NCI-H524 treated with DMSO at 0.1 percent for 48 hours (cell line): ENCODE measurements around the gene CASP7.

Experiments used
- DNase-seq: peaks from one replicate; lab custom pipeline; 2025; lab: John Stamatoyannopoulos, UW

The CASP7 gene

DNA sequence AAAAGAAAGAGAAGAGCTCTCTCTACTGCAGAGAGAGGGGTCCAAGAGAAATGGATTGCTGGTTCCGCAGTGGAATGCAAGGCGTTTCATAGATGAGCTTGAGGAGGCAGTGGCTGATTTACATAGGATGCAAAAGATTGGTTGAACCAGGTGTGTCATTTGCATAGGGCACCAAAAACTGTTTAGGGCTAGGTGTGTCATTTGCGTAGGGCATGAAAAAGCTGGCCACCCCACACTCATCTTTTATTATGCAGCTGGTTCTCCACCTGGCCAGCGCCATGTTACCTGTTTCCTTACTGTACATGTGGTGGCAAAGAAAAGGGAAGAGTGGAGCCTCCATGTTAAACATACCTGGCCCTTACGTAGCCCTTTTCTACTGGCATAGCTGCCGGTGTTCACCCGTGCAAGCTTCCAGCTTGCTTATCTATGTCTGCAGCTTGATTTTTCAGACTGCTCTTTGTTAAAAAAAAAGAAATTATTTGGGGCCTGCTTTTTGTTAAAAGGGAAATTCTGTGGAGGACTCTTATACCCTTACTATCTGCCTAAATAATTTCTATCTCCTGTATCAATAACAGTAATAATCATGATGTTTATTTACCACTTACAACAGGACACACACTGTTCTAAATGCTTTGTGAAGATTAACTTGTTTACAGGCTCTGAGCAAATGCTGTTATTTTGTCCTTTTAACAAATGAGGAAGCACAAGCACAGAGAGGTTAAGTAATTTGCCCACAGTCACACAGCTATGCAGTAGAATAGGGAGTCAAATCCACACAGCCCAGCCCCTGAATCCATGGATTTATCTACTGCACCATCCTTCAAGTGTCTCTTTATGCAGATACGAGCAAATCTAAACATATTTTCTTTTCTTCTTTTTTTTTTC lies 33.3 kb downstream of the CASP7 start:
- no peak for DNase-seq

DNA sequence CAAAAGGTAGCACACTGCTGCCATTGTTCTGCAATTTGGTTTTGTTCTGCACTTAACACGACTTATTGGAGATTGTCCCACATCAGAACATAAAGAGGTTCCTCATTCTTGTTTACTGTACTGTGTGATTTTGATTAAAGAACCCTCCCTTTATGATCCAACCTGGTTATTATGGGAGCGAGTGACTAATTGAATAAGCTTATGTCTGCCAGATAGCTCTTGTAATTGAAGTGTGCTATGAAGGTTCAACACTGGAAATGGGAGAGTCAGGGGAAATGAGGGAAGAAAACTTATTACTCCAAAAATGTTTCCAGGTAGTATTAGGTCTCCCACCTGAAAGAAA lies 33.9 kb downstream of the CASP7 start:
- DNase-seq: no peak

DNA sequence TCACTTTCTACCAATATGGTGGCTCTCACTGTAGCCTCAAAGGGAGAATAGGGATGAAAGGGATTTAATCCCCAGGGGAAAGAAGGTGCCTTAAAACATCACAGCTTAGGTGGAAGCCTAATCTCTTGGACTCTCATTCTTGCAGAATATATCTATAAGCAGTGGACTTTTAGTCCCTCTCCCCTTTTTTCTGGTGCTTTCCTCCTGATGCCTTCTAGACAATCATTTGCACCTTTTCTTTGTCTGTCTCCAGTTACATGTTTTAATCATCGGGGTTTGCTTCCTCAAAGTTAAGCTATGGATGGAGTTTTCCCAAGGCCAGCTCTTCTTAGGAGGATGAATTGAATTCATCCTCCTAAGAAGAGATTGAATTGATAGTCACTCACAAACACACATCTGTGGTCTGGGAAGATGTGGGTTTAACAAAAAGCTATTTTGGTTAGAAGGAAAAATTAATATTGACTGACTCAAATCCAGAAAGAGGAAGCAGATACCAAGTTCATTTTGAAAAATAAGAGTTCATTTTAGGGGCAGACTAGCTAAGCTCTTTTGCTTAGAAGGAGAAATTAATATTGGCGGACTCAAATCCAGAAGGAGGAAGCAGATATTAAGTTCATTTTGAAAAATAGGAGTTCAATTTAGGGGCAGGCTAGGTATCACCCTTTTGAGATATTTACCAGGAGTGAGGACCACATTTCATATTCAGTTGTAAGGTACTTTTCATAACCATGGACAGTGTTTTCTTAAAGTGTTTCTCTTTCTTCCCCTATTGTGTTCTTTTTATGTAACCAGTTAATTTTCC lies 36.6 kb downstream of the CASP7 start:
- no peak for DNase-seq

DNA sequence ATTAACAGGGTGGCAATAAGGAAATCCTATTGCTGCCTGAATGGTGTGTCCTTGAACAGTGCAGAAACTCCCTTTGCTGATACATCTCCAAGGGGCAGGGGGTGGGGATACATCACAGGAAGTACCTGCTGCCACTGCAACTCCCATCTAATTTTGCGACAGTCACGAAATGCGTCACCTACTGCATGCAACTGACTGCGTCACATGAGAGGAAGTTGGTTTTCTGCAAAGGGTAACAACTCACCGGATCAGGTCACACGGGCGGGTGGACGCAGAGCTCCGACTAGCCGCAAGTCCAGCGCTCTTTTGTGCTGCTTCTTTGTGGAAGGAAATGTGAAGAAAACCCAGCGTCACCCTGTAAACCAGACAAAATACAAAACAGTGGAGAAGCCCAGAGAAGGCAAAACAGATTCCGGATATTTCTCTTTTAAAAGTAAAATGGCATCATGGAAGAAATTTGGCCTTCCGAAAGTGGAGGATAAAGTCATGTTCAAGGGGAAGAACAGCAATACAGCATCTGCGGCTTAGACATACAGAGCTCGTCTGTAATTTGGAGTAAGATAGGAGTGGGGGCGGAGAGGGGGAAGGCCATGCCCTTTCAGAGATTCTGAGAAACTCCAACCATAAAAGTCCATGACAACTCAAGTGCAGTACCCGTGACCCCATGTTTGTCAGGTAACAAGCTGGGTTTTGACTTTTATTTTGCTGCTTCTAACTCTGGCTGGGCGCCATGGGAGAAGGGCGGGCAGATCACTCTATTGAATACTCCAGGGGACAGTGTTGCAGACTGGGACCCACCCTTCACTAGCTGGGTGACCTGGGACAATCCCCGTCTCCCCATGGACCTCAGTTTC lies 39.5 kb downstream of the CASP7 start:
- DNase-seq: no peak

DNA sequence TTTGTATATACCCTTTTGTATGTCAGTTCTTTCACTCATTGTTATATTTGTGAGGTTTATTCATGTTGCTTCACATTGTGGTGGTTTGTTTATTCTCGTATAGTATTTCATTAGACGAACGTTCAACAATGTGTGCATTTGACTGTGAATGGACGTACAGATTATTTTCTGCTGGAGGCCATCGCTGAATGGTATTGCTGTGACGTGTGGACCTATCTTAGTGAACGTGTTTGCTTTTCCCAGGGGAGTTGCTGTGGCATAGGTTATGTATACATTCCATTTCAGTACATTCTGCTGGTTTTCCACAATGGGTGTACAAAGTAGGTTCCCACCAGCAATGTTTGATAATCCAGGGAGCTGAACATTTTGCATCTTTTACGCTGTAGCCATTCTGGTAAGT lies 40.7 kb downstream of the CASP7 start:
- no peak for DNase-seq

DNA sequence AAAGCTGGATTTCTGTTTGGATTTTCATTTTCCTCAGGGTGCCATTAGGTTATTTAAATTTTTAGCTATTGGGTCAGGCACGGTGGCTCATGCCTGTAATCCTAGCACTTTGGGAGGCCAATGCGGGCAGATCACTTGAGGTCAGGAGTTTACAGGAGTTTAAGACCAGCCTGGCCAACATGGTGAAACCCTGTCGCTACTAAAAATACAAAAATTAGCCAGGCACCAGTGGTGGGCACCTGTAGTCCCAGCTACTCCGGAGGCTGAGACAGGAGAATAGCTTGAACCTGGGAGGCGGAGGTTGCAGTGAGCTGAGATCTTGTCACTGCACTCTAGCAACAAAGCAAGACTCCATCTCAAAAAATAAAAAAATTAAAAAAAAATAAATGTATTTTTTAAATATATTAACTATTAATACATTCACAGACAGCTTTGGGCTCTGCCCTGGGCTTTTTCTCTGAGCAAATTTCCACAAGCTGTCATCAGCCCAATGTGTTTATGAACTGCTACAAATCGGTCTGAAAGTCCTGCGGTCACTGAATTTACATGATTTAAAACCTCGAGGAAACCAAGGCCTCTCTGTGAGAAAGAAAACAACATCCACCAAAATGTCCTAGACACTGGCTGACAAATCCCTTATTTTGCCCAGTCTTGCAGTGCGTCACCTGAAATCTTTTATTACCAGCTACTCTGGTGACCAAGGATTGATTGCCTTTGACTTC lies 52.6 kb downstream of the CASP7 start:
- no peak for DNase-seq

DNA sequence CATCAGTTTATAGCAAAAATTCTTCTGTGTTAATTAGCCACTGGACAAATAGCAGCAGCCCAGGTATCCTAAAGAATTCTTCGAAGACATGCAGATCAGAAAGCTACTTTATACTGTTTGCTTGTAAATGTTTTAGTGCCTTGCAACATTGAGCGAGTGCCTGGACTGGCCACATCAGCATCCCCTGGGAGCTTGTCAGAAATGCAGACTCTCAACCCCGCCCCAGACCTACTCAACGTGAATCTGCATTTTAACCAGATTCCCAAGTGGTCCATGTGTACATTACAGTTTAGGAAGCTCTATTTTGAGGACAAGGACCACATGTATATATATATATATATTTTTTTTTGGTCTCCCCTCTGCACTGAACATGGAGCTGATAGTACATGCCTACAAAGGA lies 53.3 kb downstream of the CASP7 start:
- DNase-seq: no peak

DNA sequence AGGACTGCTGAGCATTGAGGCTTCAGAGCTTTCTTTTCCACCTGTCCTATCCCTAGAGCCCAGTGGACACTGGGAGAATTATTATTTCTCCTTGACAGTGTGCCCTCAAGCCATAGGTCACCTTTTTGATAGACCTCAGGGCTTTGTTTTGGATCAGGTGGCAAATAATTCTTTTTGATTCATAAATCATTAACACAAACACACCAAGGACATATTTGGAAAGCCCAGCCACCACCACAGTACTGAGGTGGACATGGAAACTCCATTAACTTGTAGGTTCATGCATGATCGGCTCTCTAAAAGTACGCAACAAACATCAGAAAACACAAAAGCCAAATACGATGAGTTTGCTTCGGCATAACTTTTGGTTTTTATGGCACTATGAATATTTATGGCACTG lies 53.9 kb downstream of the CASP7 start:
- no peak for DNase-seq

DNA sequence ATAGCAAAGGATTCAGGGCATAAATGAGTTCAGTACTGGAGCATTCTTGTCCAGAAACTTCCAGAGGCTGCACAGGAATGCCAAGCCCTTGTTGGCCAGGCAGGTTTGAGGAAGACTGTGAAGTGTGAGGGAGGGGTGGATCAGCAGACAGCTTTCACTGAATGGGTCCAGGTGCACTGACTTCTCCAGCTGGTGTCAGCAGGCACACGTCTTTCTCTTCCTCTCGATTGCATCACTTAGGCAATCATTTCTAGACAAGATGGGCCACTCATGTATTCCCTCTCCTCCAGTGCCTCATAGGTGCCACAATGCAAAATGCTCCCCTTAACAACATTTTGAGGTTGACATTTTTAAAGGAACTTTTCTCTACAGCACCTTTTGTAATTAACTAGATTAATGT lies 56.2 kb downstream of the CASP7 start:
- DNase-seq: no peak

DNA sequence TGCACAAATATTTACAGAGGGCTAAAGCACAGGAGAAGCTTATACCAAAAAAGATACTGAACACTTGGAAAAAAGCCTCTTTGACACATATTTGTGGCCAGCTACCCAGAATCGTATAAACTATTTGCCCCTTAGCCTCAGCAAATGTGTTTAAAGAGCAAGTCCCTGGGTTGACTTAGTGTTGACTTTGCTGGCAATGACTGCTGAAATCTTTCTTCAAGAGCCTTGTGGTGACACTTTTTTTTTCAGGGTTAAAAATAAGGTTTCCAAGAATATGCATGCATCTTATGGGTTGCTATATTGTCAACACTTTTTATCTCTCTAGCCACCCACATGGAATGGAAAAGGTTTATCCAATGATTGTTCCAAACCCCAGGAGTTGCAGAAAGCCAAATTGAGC lies 56.9 kb downstream of the CASP7 start:
- DNase-seq: no peak

DNA sequence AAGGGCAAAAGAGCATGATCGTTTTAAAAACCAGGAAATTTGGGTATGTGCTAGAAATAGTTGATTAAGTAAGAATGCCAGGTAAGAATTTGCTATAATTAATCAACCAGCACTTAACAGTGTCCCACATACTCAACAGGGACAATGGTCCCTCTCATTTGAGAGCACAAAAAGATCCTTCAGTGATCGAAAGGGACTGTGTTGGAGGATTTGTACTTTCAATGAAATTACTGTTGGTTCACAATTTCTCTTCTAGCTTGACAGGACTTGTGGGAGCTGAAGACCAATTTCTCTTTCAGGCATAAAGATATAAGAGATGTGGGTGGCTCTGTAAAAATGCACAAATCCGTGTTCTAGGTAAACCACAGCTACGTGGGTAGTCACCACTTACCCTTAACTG lies 59.3 kb downstream of the CASP7 start:
- no peak for DNase-seq

DNA sequence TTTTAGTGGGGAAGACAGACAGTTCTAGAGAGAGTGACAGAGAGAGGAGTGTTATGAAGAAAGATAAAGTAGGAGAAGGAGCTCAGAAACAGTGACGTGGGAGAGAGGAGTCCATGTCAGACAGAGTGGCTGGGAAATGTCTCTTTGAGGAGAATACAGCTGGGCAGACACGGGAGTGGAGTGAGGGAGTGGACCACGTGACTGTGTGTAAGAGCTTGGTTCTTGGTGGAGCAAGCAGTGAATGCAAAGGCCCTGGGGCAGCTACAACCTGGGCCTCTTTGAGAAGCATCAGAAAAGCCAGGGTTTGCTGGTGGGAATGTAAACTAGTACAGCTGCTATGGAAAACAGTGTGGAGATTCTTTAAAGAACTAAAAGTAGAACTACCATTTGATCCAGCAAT lies 59.9 kb downstream of the CASP7 start:
- DNase-seq: no peak

DNA sequence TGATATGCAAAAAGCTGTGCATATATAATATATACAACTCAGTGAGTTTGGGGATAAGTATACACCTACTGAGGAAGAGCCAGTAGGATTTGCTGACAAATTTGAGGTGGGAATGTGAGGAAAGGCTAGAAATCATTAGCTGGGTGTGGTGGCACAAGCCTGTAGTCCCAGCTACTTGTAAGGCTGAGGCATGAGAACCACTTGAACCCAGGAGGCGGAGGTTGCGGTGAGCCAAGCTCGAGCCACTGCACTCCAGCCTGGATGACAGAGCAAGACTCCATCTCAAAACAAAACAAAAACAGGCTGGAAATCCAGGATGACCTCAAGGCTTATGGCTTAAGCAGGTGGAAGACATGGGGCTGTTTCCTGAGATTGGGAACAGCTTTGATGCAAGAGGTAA lies 61.1 kb downstream of the CASP7 start:
- DNase-seq: no peak

DNA sequence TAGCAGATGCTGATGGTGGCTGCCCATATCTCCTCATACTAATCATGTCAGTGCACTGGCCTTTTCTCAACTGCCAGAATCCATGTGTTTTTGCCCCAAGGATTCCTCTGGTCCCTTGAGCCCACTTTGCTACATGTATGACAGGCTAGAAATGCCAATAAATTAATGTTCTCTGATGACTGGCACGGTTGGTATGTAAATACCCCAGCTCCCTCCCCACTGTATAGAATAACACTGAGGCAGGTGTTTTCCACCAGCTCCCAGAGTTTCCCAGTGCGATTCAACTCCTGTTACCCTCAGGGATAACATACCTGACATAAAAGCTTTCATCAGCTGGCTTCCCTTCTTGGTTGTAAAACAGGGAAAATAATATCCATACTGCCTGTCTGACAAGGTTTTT lies 62.8 kb downstream of the CASP7 start:
- no peak for DNase-seq

DNA sequence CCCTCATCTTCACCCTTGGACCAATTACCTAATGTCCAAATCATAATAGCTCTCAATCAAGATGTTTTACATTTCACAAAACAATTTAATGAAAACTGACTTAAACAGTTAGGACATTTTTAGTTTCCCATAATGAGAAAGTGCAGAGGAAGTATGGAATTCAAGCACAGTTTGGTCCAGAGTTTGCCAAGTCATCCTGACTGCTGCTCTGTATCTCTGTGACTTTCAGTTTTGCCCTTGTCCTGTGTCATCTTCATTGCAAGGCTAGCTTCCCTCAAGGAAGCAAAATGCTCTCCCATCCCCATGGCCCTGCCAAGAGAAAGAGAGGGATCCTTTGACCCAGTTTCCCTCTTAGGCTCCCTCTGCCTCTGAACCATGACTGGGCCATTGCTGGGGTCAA lies 63.9 kb downstream of the CASP7 start:
- no peak for DNase-seq

DNA sequence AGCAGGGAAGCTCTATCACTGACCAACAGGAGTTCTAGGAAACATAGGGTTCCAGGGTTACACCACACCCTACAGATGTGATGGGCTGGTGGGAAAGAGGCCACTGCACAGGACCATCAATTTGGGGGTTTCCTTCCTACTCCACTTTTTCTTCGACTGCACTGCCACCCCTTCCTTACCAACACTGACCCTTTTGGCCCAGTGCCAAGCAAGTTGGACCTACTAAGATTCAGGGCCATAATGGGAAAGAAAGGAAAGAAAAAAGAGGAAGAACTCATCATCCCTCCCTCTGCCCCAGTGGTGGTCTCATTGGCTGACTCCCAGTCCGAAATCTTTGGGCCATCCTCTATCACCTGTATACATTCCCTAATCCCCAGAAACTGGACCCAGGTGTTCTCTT lies 65.7 kb downstream of the CASP7 start:
- no peak for DNase-seq

DNA sequence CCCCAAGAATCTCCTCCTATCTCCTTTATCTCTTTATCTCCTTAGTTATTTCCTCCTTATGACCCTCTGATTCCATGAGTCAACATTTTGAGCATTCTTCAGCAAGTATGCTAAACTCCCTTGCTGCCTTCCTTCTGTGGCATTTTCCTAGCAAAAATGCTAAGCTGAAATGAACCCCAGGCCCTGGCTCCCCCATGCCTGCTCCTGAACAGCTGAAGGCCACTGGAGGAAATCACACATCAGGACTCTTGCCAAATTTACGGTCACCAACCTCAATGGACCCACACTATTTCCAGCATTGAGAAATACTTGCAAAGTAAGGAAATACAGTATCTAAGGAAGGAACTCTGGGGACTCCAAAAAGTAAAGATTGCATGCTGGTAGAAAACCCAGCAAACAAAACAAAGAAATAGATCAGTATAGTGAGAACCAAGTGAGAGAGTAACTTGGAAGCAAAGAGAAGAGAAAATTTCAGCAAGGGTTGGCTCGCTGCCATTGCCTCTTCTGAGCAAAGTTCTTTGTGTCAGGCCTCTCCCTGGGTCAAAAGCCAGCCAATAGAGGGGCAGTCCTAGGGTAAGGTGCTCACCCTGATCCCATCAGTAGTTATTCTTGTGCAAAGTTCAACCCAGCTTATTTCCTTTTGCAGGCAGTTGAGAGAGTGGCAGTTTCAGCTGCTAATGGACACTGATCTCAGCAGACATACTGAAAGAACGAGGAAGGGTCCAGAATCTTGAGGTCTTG lies 66.7 kb downstream of the CASP7 start:
- DNase-seq: no peak

DNA sequence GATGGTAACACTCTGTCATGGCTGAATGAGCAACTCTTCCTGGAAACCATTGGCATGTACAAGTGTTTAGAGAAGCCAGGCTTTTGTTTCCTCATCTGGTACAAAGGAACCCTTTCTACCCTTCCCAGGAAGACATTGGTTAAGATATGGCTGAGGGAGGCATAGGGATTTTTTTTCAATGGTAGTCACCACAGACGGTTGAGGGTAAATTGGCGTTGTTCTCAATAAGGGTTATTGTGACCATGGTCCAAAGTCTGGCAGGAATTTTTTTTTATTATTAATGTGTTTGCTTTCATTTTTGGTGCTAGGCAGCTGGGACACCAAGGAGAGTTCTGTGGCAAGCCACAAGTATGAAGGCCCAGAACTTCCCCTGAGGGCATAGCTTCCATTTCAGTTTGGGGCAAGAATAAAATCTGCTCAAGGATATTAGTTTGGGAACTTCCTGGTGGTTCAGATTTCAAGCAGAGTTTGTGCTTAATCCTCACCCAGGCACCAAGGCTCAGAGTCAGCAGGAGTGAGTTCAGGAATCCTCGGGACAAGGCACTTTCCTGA lies 71.5 kb downstream of the CASP7 start, which contains the start of gene PLEKHS1:
PLEKHS1 (plus strand) TSS at position 502 of the 552 bp plus-strand sequence. CDS start 3,596 bp downstream, outside the sequence.
- DNase-seq: no peak

DNA sequence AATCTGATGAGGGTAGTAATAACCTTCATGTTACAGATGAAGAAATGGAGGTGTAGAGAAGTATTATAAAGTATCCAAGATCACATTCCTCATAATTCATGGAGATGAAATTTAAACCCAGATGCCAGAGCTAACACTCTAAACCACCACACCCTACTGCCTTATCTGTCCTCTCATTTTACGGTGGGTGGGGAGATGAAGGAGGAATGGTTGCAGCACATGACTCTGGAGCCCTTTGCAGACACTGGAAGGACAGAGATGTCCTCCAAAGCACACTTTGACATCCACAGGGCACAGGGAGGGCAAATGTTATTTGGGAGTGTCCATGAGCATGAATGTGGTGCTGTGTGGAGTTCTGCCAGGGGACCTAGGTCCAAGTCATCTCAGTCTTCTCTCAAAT lies 72.8 kb downstream of the CASP7 start:
- DNase-seq: no peak

DNA sequence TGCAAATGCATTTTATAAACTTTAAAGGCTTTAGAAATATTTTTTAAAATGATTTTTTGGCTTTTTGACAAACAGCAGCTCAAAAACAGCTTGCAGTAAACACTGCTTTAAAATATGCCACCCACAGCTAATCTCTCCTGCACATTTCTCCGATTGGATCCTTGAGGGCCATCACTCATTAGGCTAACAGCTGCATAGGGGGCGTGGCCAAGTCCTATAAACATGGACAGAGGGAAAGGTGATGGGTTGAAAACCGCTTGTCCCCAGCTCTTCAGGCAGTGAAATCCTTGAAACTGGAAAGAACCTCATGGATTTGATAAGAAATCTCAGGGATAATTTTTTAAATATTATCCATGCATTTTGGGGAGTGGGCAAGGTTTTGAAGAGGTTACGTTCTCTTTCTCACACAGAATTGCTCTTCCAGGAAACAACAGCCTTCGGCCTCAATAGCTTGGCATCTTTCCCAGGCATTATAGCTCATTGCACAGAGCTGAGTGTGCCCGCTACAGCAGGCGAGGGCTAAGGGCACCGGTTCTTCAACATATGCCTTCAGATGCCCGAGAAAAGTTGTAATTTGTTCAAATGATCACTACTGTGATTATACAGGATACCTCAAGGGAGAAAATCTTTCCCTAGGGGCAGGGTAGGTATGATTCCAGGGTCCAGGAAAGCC lies 73.4 kb downstream of the CASP7 start:
- no peak for DNase-seq
